SK-MEL-5 (cell line): ENCODE data around the gene MRS2. TPM values are rescaled to one million over a fixed set of nuclear protein-coding genes. Genes with fewer than 3 reads are reported as not detected.
"Not testable (repeated sequence)": the region's sequence is repeated elsewhere in the genome, so short reads cannot be mapped to it uniquely, and the experiment has no call there.

Experiments
- DNase-seq: peaks from one replicate; pipeline ENCODE4 v3.0.0-alpha.2; 2016; ENCODE audit warnings: low read depth, low spot score
- in situ Hi-C: cut with HindIII; loops from 2 replicates; pipeline ENCODE4 v1.10.0; 2016; ENCODE audit warnings: low sequenced_read_pairs, high pct_unique_total_duplicates, low pct_unique_long_range_greater_than_20kb
- total RNA-seq: library from RNA; depleted of rRNA; stranded (reverse); fragments of >200 nt; shearing (Covaris generic); gene quantifications from 2 replicates; pipeline ENCODE4 v1.2.3, GENCODE V29; 2014

Gene MRS2
- total RNA-seq, 1 experiment from 2014 or later = 47.4 TPM

DNA sequence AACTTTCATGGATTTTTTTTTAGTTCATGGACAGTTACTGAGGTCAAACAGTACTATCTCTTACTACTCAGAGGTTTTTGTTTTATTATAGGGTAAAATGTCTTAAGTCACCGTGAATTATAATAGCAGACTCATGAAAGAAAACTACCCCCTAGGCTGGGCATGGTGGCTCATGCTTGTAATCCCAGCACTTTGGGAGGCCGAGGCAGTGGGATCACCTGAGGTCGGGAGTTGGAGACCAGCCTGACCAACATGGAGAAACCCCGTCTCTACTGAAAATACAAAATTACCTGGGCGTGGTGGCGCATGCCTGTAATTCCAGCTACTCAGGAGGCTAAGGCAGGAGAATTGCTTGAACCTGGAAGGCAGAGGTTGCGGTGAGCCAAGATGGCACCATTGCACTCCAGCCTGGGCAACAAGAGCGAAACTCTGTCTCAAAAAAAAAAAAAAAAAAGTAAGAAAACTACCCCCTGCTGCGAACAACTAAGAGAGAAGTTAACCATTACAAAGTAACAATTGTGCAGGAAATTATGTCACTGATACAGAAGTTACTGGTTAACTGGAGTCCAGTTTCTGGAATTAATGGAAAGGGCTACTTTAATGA, 19.7 kb upstream of the MRS2 start:
- DNase-seq, in situ Hi-C loops: not testable (repeated sequence)

DNA sequence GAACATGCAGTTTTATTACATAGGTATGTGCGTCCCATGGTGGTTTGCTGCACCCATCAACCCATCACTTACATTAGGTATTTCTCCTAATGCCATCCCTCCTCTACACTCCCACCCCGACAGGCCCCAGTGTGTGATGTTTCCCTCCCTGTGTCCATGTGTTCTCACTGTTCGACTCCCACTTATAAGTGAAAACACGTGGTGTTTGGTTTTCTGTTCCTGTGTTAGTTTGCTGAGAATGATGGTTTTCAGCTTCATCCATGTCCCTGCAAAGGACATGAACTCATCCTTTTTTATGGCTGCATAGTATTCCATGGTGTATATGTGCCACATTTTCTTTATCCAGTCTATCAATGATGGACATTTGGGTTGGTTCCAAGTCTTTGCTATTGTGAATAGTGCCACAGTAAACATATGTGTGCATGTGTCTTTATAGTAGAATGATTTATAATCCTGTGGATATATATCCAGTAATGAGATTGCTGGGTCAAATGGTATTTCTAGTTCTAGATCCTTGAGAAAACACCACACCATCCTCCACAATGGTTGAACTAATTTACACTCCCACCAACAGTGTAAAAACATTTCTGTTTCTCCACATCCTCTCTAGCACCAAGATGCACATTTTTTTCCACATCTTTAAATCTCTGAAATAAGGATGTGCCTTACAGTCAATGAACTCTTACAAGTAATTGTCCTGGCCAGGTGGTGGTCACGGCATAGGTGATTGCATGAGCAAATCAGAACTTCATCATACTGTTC, 18.2 kb upstream of the MRS2 start:
- in situ Hi-C loops, DNase-seq: not testable (repeated sequence)

DNA sequence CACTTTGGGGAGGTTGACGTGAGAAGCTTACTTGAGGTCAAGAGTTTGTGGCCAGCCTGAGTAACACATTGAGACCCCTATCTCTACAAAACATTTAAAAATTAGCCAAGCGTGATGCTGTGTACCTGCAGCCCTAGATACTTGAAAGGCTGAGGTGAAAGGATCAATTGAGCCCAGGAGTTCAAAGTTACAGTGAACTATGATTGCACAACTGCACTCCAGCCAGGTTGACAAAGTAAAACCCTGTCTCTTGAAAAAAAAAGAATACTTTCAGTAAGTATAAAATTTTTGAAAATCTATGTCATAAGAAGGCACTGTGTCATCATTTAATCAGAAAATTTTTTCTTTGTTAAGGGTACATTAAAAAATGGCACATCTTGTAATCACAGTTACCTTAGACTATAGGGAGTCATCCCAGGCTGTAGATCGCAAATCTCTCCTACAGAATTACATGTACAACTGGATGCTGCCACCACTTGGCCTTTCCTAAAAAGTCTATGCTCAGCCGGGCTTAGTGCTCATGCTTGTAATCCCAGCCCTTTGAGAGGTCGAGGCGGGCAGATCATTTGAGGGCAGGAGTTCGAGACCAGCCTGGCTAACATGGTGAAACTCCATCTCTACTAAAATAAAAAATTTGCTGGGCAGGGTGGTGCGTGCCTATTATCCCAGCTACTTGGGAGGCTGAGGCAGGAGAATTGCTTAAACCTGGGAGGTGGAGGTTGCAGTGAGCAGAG, 17.0 kb upstream of the MRS2 start:
- in situ Hi-C loops = no loop called here
- peak; percentile 46 for DNase-seq

DNA sequence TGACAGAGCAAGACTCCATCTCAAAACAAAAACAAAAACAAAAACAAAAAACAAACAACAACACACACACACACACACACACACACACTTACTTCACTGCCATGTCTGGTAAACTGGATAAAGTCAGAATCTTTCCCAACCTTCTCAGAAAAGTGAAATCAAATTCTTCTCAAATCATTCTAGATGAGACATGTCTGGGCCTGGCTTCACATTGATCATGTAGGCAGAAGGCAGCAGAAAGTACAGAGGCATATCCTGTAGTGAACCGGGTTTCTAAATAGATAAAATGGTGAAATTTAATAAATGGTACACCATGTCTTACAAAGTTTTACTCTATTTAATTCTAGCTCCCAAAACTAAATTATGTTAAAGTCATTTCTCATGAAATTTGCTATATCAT, 14.9 kb upstream of the MRS2 start:
- in situ Hi-C loops = no loop called here
- no peak for DNase-seq

DNA sequence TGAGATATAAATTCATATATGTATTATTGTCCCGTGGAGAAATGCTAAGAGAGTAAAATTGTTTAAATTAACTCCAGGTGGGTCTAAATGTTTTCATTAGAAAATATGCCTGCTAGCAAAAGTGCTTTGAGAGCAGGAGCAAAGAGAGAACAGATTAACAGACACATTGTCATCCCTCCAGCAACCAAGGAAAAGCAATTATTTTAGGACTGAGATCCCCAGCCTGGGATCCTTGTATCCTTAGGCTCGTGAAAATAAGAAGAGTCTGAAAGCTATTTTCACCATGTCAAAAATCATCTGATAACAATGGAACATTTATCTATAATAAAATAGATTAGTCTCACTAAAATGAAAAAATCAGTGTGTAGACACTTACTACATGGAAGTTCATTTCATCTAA, 11.5 kb upstream of the MRS2 start:
- no peak for DNase-seq
- in situ Hi-C loops = no loop called here

DNA sequence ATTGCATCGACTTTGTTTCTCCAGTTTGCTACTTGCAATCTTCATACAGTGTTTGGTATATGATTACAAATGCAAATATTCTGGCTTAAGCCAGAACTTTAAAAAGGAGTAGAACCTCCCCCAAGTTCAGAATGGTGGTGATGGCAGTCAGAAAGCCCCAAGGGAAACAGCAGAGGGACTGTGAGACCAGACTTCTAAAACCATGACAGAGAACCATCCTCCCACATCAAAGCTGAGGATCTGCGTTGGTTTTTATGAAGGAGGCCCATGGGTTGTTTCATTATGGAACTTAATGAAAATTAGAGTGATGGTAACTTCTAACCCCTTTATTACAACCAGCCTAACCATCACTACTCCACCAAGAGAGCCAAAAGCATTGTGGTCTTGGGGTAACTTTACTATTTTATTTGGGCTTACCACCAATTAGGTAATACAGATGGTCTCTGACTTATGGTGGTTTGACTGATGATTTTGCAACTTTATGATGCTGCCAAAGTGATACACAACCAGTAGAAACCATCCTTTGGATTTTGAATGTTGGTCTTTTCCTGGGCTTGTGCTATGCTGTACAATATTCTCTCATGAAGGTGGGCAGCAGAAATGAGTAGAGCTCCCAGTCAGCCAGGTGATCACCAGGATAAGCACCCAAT, 10.9 kb upstream of the MRS2 start:
- in situ Hi-C loops = no loop called here
- no peak for DNase-seq

DNA sequence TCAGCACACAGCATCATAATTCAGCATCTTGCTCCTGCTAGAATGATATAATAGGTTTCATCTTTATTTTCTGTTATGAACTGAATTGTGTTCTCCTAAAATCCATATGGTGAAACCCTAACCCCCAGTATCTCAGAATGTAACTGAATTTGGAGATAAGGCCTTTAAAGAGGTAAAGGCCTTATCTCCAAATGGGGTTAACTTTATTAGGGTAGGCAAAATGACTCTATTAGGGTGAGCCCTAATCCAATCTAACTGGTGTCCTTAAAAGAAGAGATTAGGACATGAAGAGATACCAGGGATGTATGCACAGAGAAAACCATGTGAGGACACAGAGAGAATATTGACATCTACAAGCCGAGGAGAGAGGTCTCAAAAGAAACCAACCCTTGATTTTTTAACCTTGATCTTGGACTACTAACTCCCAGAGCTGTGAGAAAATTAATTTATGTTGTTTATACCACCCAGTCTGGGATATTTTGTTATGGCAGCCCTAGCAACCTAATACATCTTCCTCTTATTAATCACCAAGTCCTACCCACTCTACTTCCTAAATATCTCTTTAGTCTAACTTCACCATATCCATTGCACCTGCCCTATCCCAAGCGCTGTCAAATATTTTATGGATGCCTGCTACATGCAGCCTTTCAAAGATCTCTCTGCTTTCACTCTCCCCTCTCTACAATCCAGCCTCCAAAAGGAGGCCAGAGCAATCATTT, 8.5 kb upstream of the MRS2 start:
- no peak for DNase-seq
- in situ Hi-C loops = no loop called here

DNA sequence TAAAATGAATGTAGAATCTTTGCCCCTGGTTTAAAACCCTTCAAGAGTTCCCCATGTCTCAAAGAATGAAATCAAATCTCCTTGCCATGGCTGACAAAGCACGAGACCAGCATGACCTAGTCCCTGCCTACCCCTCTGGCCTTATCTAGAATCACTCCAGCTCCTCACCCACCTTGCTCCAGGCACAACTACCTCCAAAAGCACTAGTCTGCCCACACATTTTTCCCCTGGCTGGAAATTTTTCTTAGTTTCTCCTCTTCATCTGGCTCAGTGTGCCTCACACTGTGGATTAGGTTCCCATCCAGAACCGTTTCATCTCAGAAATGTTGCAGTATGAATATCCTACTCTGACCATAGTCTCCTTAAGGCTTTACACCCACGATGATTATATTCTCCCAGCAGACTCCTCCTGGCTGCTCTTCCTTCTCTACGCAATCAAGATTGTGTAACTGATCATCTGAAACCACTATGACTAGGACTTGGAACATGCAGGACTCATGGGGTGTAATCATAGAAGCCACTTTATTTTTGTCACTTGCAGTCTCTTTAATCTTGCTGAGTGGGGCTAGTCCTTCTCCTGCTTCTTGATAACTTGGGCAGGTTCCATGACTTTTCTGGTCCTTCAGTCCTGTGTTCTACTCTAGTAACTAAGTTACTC, 7.8 kb upstream of the MRS2 start:
- DNase-seq = peak; percentile 56
- in situ Hi-C loops = no loop called here

DNA sequence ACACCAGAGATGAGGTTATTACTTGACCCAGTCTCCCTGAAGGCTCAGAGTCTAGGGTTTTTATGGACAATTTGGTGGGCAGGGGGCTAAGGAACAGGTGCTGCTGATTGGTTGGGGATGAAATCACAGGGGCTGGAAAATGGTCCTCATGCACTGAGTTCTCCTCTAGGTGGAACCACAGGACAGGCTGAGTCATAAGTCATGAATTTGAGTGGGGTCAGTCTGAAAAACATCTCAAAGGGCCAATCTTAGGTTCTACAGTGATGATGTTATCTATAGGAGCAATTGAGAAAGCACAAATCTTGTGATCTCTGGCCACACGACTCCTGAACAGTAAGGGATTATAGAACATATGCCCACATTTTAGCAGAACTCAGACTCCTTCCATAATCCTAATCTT, 5.9 kb upstream of the MRS2 start:
- in situ Hi-C loops = no loop called here
- no peak for DNase-seq

DNA sequence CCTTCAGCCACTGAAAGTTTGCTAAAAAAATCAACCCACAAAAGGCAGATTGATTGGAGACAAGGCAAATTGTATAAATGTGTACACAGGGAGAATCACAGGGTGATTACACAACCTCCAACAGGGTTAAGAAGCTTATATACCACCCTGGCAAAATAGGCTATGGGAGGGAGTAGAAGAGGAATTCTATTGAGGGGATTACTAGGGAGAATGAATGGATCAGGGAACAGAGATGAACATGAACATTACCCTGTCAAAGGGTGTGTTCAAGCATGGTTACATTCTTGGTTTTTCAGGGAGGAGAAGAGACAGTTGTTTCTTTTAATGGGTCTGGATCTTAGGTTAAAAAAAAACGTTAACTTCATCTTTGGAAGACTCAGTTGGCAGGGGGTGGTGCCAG, 5.1 kb upstream of the MRS2 start:
- in situ Hi-C loops = no loop called here
- no peak for DNase-seq

DNA sequence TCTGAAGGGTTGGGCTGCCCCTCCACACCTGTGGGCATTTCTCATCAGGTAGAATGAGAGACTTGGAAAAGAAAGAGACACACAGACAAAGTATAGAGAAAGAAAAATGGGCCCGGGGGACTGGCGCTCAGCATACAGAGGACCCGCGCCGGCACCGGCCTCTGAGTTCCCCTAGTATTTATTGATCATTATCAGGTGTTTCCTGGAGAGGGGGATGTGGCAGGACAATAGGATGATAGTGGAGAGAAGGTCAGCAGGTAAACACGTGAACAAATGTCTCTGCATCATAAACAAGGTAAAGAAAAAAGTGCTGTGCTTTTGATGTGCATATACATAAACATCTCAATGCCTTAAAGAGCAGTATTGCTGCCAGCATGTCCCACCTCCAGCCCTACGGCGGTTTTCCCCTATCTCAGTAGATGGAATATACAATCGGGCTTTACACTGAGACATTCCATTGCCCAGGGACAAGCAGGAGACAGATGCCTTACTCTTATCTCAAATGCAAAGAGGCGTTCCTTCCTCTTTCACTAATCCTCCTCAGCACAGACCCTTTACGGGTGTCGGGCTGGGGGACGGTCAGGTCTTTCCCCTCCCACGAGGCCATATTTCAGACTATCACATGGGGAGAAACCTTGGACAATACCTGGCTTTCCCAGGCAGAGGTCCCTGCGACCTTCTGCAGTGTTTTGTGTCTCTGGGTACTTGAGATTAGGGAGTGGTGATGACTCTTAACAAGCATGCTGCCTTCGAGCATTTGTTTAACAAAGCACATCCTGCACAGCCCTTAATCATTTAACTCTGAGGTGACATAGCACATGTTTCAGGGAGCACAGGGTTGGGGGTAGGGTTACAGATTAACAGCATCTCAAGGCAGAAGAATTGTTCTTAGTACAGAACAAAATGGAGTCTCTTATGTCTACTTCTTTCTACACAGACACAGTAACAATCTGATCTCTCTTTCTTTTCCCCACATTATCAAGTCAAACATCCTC, 2.4 kb upstream of the MRS2 start:
- DNase-seq, in situ Hi-C loops: not testable (repeated sequence)

DNA sequence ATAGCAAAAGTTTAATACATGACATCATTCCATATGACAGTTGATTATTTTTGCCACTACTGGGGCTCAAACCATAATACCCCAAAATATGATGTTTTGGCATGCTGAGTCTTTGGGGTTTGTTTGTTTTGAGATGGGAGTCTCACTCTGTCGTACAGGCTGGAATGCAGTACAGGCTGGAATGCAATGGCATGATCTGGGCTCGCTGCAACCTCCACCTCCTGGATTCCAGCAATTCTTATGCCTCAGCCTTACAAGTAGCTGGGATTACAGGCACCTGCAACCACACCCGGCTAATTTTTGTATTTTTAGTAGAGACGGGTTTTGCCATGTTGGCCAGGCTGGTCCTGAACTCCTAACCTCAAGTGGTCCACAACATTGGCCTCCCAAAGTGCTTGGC, 1.3 kb upstream of the MRS2 start:
- in situ Hi-C loops = no loop called here
- DNase-seq = no peak

DNA sequence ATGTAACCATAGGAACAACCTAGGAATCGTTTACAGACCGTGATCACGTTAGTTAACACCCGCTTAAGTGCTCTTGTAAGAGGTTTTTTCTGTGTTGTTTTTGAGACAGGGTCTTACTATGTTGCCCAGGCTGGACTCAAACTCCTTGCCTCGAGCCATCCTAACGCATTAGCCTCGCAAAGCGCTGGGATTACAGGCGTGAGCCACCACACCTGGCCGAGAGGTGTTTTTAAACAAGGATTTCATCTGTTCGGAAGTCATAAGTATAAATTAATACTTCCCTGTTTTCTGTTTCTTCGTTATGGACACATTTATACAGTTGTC, 727 bp downstream of the MRS2 start:
- no peak for DNase-seq
- in situ Hi-C loops = no loop called here

DNA sequence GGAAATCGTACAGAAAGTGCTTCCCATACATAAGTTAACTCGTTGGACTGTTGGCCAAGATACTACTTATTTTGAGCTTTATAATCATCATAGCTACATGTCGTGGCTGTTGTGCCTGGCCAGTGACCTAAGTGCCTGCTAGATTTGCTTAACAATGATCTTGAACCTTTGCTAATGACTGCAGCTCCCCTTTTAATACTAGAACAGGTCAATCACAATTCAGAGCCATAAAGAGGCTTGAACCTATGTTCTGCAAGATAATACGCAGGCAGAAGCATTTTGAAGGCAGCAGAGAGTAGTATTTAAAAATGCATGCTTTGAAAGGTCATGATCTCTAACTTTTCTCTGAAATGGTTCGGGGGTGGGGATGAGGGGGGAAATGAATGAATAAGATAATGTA, 2.5 kb downstream of the MRS2 start:
- in situ Hi-C loops = no loop called here
- no peak for DNase-seq

DNA sequence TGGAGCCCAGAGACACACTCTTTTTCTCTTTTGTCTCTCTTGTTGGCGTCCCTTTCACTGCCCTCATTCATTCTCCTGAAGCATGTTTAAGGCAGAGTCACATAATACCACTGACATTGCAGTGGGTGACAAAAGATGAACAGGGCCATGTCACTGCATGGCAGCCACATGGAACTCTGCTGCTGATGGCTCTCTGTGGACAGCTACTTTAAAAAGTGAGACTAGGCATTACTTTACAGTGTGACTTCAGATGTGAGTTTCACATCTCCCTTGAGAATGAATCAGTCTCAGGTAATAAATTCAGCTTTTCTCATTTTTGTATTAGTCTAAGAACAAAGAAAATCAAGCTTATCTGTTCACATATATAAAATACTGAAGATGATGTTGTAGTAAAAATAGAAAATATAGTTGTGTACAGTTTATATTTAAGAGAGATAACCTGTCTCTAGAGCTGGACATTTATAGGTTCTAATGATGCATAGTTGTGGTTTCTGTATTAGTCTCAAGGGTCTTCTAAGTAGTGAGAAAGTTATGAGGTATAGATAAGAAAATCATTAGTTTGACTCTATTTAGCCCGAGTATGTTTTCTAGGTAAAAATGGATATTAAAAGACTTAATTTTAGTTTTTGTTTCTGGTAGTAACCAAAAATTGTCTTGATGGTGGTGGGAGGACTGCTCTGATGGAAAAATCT, 6.1 kb downstream of the MRS2 start:
- in situ Hi-C loops = no loop called here
- DNase-seq = no peak

DNA sequence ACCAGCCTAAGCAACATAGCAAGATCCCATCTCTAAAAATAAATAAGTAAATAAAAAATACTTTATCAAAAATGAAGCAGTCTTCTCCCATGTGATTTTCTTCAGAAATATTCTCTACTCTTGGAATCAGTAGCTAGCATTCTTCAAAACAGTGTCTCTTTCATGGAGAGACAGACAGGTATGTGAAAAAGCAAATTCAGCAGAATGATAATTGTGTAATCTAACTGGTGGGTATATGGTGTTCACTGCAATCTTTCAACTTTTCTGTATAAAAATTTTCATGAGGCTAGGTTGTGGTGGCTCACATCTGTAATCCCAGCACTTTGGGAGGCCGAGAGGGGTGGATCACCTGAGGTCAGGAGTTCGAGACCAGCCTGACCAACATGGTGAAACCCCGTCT, 7.9 kb downstream of the MRS2 start:
- in situ Hi-C loops = no loop called here
- DNase-seq = no peak
